D721Med (cell line): ENCODE data around the gene PRKAR1B.

Experiments
- DNase-seq: peaks from one replicate; pipeline ENCODE4 v3.0.0; 2011; ENCODE audit warnings: low spot score; ENCODE audit not compliant: insufficient read length
- FAIRE-seq: peaks from 2 replicates; lab custom pipeline; 2011; peaks lifted over from hg19 to GRCh38; lab: Jason Lieb, UNC
- TF ChIP-seq, protein P1 (sequence below): IDR thresholded peaks from 2 replicates; pipeline ENCODE4 v1.5.1; 2012; ENCODE audit warnings: mild to moderate bottlenecking, control low read depth; ENCODE audit not compliant: insufficient read depth; ENCODE audit errors: missing control alignments

The PRKAR1B gene

GRCh38 chr7:518630-519483 is 208.2 kb downstream of the PRKAR1B start:
- FAIRE-seq (no peak), DNase-seq (peak; percentile 68)
- TF ChIP-seq, protein P1, sequence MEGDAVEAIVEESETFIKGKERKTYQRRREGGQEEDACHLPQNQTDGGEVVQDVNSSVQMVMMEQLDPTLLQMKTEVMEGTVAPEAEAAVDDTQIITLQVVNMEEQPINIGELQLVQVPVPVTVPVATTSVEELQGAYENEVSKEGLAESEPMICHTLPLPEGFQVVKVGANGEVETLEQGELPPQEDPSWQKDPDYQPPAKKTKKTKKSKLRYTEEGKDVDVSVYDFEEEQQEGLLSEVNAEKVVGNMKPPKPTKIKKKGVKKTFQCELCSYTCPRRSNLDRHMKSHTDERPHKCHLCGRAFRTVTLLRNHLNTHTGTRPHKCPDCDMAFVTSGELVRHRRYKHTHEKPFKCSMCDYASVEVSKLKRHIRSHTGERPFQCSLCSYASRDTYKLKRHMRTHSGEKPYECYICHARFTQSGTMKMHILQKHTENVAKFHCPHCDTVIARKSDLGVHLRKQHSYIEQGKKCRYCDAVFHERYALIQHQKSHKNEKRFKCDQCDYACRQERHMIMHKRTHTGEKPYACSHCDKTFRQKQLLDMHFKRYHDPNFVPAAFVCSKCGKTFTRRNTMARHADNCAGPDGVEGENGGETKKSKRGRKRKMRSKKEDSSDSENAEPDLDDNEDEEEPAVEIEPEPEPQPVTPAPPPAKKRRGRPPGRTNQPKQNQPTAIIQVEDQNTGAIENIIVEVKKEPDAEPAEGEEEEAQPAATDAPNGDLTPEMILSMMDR, result no peak

- no peak for DNase-seq
- FAIRE-seq, result no peak
- TF ChIP-seq, protein P1, result no peak
Measured at GRCh38 chr7:517774-518629, 209.1 kb downstream of the PRKAR1B start.

- FAIRE-seq (no peak), DNase-seq (no peak)
- TF ChIP-seq, protein P1, result no peak
Measured at GRCh38 chr7:516606-517456, 210.2 kb downstream of the PRKAR1B start.

DNA sequence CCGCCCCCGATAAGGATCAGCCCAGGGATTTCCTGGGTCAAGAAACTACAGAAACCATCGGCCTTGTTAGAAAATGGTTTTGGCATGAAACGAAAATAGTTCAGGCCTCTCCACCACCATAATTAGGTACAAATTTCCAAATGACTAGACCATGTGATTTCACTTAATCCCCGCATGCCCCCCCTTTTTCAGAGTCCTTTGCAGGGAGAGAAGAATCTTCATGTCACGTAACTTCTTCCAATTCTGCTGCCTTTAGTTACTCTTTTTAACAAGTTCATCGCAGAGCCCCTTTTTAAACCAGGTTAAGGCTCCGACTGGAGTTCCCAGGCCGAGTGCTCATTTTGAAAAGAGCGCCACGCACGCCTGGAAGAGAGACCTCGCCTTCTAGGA is 210.9 kb downstream of the PRKAR1B start:
- TF ChIP-seq, protein P1, result no peak
- DNase-seq (no peak), FAIRE-seq (no peak)

DNA sequence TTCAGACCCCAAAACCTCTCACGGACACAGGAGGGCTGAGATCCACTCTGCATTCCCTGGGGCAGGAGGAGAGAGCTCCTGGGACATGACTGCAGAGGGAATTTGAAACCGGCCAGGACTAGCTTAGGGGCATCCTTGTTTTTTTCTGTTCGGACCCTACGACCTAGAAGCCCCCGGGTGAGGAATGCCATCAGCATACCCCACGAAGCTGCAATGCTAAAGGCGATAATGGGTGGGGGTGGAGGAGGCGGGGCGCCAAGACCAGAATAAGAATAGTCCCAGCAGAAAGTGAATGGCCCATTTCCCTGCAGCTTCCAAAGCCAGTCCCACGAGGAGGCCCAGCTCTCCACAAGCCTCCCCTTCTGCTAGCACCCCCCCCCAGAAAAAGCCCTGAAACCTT is 211.5 kb downstream of the PRKAR1B start:
- TF ChIP-seq, protein P1, result no peak
- no peak for DNase-seq
- FAIRE-seq, result no peak

DNA sequence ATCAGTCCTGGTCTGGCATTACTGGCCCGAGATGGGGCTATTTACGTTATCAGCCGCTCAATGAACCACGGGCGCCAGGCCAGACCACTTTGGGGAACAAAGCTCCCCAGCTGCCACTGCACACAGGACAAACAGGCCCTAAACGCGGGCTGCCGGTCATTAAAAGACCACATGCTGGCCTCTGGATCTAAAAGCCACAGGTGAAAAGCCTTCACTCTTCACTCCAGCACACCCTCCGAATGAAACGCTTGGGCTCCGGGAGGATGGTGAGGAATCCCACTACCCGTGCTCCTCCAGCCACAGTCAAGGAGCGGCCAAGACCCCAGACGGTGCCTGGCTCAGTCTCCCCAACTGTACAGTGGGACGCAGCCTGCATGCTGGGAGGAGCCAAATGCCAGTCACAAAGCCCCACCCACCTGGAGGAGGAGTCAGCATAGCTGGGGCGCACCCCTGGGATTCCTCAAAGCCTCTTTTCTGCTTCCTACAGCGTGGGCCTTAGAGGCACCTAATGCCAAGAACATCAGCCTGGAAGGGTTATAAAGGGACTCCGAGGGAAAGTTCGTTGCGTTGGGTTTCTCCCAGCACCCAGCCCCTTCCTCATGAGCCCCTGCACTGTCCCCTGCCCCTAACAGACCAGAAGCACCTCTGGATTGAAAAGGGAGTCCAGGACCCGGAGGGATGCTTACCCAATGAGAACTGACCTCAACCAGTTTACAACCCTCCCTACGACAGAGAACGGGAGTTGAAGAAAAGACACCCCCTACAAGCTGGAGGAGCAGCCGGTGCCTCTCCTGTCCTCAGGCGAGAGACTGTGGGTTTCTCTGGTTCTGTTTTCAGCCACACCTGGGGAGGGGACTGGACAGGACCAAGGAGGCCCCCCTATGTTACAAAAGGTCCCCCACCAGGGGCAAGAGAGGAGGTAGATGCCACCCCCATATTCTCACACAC is 212.2 kb downstream of the PRKAR1B start:
- DNase-seq, result no peak
- TF ChIP-seq, protein P1, result no peak
- FAIRE-seq, result no peak
